NCI-H2081 (cell line): ENCODE results near the gene TBPL1.
"Not testable (repeated sequence)": the region's sequence is repeated elsewhere in the genome, so short reads cannot be mapped to it uniquely, and the experiment has no call there.

Experiments used
- DNase-seq, 2 experiments: peaks; one replicate each; lab custom pipeline; 2025; lab: John Stamatoyannopoulos, UW

TBPL1 gene

GRCh38 chr6:133953634-133954415 is 801 bp downstream of the TBPL1 start:
- DNase-seq, result no peak

- DNase-seq, result no peak
These were observed 1.9 kb downstream of the TBPL1 start for GRCh38 chr6:133954657-133955576.

GRCh38 chr6:133955582-133956415 is 2.8 kb downstream of the TBPL1 start:
- no peak for DNase-seq

- peak in 1 of 2 experiments; percentile 7 for DNase-seq
These were observed 3.5 kb downstream of the TBPL1 start for GRCh38 chr6:133956416-133957049.

- DNase-seq, result no peak
These were observed 4.2 kb downstream of the TBPL1 start for GRCh38 chr6:133957227-133957626.

- no peak for DNase-seq
These were observed 4.8 kb downstream of the TBPL1 start for GRCh38 chr6:133957780-133958242.

GRCh38 chr6:133958791-133959190 is 5.8 kb downstream of the TBPL1 start:
- DNase-seq, result no peak

GRCh38 chr6:133959667-133960368 is 6.8 kb downstream of the TBPL1 start:
- DNase-seq, result no peak

GRCh38 chr6:133961831-133962230 is 8.8 kb downstream of the TBPL1 start:
- no peak for DNase-seq

- no peak for DNase-seq
These were observed 11.0 kb downstream of the TBPL1 start for GRCh38 chr6:133964052-133964451.

- DNase-seq, result no peak
These were observed 11.7 kb downstream of the TBPL1 start for GRCh38 chr6:133964702-133965101.

- DNase-seq, result no peak
These were observed 12.9 kb downstream of the TBPL1 start for GRCh38 chr6:133965817-133966360.

GRCh38 chr6:133966654-133967329 is 13.8 kb downstream of the TBPL1 start:
- DNase-seq, result no peak

GRCh38 chr6:133967347-133967746 is 14.3 kb downstream of the TBPL1 start:
- DNase-seq, result no peak

GRCh38 chr6:133967835-133968234 is 14.8 kb downstream of the TBPL1 start:
- DNase-seq, result not testable (repeated sequence)

GRCh38 chr6:133969285-133969920 is 16.4 kb downstream of the TBPL1 start:
- DNase-seq, result no peak

- no peak for DNase-seq
These were observed 16.9 kb downstream of the TBPL1 start for GRCh38 chr6:133969921-133970295.

- no peak for DNase-seq
These were observed 18.8 kb downstream of the TBPL1 start for GRCh38 chr6:133971861-133972260.

- no peak for DNase-seq
These were observed 19.4 kb downstream of the TBPL1 start for GRCh38 chr6:133972388-133972787.
